HG03045 (cell line): ENCODE measurements around the gene EFCAB10.
A peak's percentile ranks its signal among the peaks of the same experiment; 100 is the strongest.

ENCODE experiments used
- ATAC-seq: cut with Tn5 transposase; IDR thresholded peaks from one replicate; pipeline ENCODE4 v1.9.1; 2021; ENCODE audit warnings: mild to moderate bottlenecking, moderate library complexity; ENCODE audit not compliant: unreplicated experiment

The EFCAB10 gene

GRCh38 chr7:105581066-105581811 lies at the start of gene EFCAB10:
TSS of gene EFCAB10 (minus strand) at chr7:105581493. CDS start at chr7:105581463, 30 bp downstream.
- peak; percentile 75 for ATAC-seq

- ATAC-seq, result no peak
These were observed 44.7 kb upstream of the EFCAB10 start for GRCh38 chr7:105625986-105626385.

GRCh38 chr7:105623906-105624305 lies 42.6 kb upstream of the EFCAB10 start:
- ATAC-seq, result no peak

- no peak for ATAC-seq
These were observed 42.1 kb upstream of the EFCAB10 start for GRCh38 chr7:105623378-105623777.

- ATAC-seq, result no peak
These were observed 40.9 kb upstream of the EFCAB10 start for GRCh38 chr7:105622106-105622731.

GRCh38 chr7:105621617-105622016 lies 40.3 kb upstream of the EFCAB10 start:
- no peak for ATAC-seq

GRCh38 chr7:105621176-105621575 lies 39.9 kb upstream of the EFCAB10 start:
- no peak for ATAC-seq

GRCh38 chr7:105619590-105619989 lies 38.3 kb upstream of the EFCAB10 start:
- ATAC-seq, result no peak

- no peak for ATAC-seq
These were observed 36.7 kb upstream of the EFCAB10 start for GRCh38 chr7:105618016-105618296.

- no peak for ATAC-seq
These were observed 36.2 kb upstream of the EFCAB10 start for GRCh38 chr7:105617280-105618015.

GRCh38 chr7:105614341-105614840 lies 33.1 kb upstream of the EFCAB10 start:
- no peak for ATAC-seq

- no peak for ATAC-seq
These were observed 32.5 kb upstream of the EFCAB10 start for GRCh38 chr7:105613611-105614330.

- no peak for ATAC-seq
These were observed 31.5 kb upstream of the EFCAB10 start for GRCh38 chr7:105612806-105613205.

GRCh38 chr7:105611856-105612775 lies 30.8 kb upstream of the EFCAB10 start:
- ATAC-seq, result no peak

GRCh38 chr7:105610165-105610930 lies 29.1 kb upstream of the EFCAB10 start:
- no peak for ATAC-seq

- no peak for ATAC-seq
These were observed 21.3 kb upstream of the EFCAB10 start for GRCh38 chr7:105602325-105603305.

- ATAC-seq, result no peak
These were observed 19.6 kb upstream of the EFCAB10 start for GRCh38 chr7:105600720-105601550.
